GM18867 (cell line): ENCODE data around the gene TLR9.
A peak's percentile ranks its signal among the peaks of the same experiment; 100 is the strongest.

Experiments
- ATAC-seq: cut with Tn5 transposase; IDR thresholded peaks from one replicate; pipeline ENCODE4 v1.9.1; 2021; ENCODE audit warnings: mild to moderate bottlenecking, moderate library complexity; ENCODE audit not compliant: unreplicated experiment

The TLR9 gene

GRCh38 chr3:52218026-52218425, 7.4 kb downstream of the TLR9 start:
- no peak for ATAC-seq

GRCh38 chr3:52217409-52217805, 8.0 kb downstream of the TLR9 start:
- ATAC-seq = no peak

GRCh38 chr3:52216585-52217408, 8.6 kb downstream of the TLR9 start:
- no peak for ATAC-seq

- no peak for ATAC-seq
Measured at GRCh38 chr3:52215351-52215750, 10.1 kb downstream of the TLR9 start.

- ATAC-seq = no peak
Measured at GRCh38 chr3:52213901-52214300, 11.5 kb downstream of the TLR9 start.

- no peak for ATAC-seq
Measured at GRCh38 chr3:52213005-52213404, 12.4 kb downstream of the TLR9 start.

- no peak for ATAC-seq
Measured at GRCh38 chr3:52211268-52211891, 14.1 kb downstream of the TLR9 start.

- ATAC-seq = no peak
Measured at GRCh38 chr3:52210550-52211046, 14.8 kb downstream of the TLR9 start.

GRCh38 chr3:52210037-52210436, 15.4 kb downstream of the TLR9 start:
- no peak for ATAC-seq

- ATAC-seq = no peak
Measured at GRCh38 chr3:52208556-52208955, 16.9 kb downstream of the TLR9 start.

- no peak for ATAC-seq
Measured at GRCh38 chr3:52205727-52206372, 19.6 kb downstream of the TLR9 start.

GRCh38 chr3:52204337-52205073, 20.9 kb downstream of the TLR9 start:
- ATAC-seq = no peak

GRCh38 chr3:52203701-52204100, 21.7 kb downstream of the TLR9 start:
- ATAC-seq = no peak

- ATAC-seq = no peak
Measured at GRCh38 chr3:52202384-52203077, 22.9 kb downstream of the TLR9 start.

GRCh38 chr3:52200981-52201679, 24.3 kb downstream of the TLR9 start:
- no peak for ATAC-seq

GRCh38 chr3:52198643-52199608, 26.5 kb downstream of the TLR9 start:
- ATAC-seq = no peak

GRCh38 chr3:52197842-52198625, 27.4 kb downstream of the TLR9 start, which contains the start of gene ALAS1:
TSS of gene ALAS1 (plus strand) at chr3:52198160. CDS start at chr3:52199242, 1,082 bp downstream.
- ATAC-seq = peak; percentile 82

GRCh38 chr3:52197499-52197841, 28.0 kb downstream of the TLR9 start:
- ATAC-seq = no peak
